Chondrocyte (in vitro differentiated cells): ENCODE data around the gene PAH. TPM values are rescaled to one million over a fixed set of nuclear protein-coding genes. Genes with fewer than 3 reads are reported as not detected.

Source experiments
- DNase-seq: peaks from one replicate; pipeline ENCODE4 v3.0.0; 2021; ENCODE audit warnings: mixed read lengths, low spot score
- H3K27ac Mint-ChIP-seq: one replicate; pipeline ENCODE4 v1.8.0; 2021; ENCODE audit warnings: mild to moderate bottlenecking, moderate library complexity, mixed read lengths; ENCODE audit not compliant: unreplicated experiment
- H3K27me3 Mint-ChIP-seq: 2 replicates; pipeline ENCODE4 v1.8.0; 2021; ENCODE audit warnings: low read depth, mixed read lengths
- H3K36me3 Mint-ChIP-seq: 2 replicates; pipeline ENCODE4 v1.8.0; 2021; ENCODE audit warnings: low read depth, mixed read lengths
- H3K4me1 Mint-ChIP-seq: 2 replicates; pipeline ENCODE4 v1.8.0; 2021; ENCODE audit warnings: low read depth, mild to moderate bottlenecking, mixed read lengths
- H3K4me3 Mint-ChIP-seq: one replicate; pipeline ENCODE4 v1.8.0; 2021; ENCODE audit warnings: mild to moderate bottlenecking, moderate library complexity, mixed read lengths; ENCODE audit not compliant: unreplicated experiment
- H3K9me3 Mint-ChIP-seq: 2 replicates; pipeline ENCODE4 v1.8.0; 2021; ENCODE audit warnings: low read depth, mixed read lengths
- CTCF ChIP-seq: fragments of 200-600 bp; sonication (generic); IDR thresholded peaks from 2 replicates; pipeline ENCODE4 v1.5.0; 2021; ENCODE audit warnings: antibody characterized with exemption, mild to moderate bottlenecking, moderate library complexity
- total RNA-seq: library from RNA; stranded (reverse); gene quantifications from 3 replicates; pipeline ENCODE4 v1.2.1, GENCODE V29; 2021

Gene PAH
- total RNA-seq, 1 donor from 2014 or later, result not detected

GRCh38 chr12:102814691-102815367 lies 102.2 kb downstream of the PAH start:
- no peaks in the 10 kb centered on the region for H3K9me3 Mint-ChIP-seq
- no peak overlapping the region for H3K27ac Mint-ChIP-seq
- no peak for TF ChIP-seq CTCF

GRCh38 chr12:102812344-102812743 lies 104.7 kb downstream of the PAH start:
- no peak overlapping the region for H3K4me3 Mint-ChIP-seq
- no peaks in the 10 kb centered on the region for H3K9me3 Mint-ChIP-seq
- no peak for TF ChIP-seq CTCF
- H3K36me3 Mint-ChIP-seq, result no peaks in the 10 kb centered on the region
- H3K27me3 Mint-ChIP-seq, result peaks cover 12% of the 10 kb centered on the region
- no peak overlapping the region for H3K27ac Mint-ChIP-seq
- no peak for DNase-seq
- H3K4me1 Mint-ChIP-seq, result no peaks in the 10 kb centered on the region

More at GRCh38 chr12:102814691-102815367, 102.2 kb downstream of the PAH start:
- Mint-ChIP-seq H3K36me3 (no peaks in the 10 kb centered on the region), H3K4me3 (no peak overlapping the region), H3K27me3 (peaks cover 17% of the 10 kb centered on the region), H3K4me1 (no peaks in the 10 kb centered on the region)
- DNase-seq, result no peak

GRCh38 chr12:102811110-102811737 lies 105.8 kb downstream of the PAH start:
- Mint-ChIP-seq H3K27ac (no peak overlapping the region), H3K4me1 (no peaks in the 10 kb centered on the region), H3K36me3 (no peaks in the 10 kb centered on the region), H3K27me3 (peaks cover 12% of the 10 kb centered on the region), H3K4me3 (no peak overlapping the region), H3K9me3 (no peaks in the 10 kb centered on the region)
- TF ChIP-seq CTCF, result peak; percentile 73
- no peak for DNase-seq

- no peak for DNase-seq
- no peaks in the 10 kb centered on the region for H3K36me3 Mint-ChIP-seq
- no peaks in the 10 kb centered on the region for H3K9me3 Mint-ChIP-seq
- H3K27me3 Mint-ChIP-seq, result peaks cover 7% of the 10 kb centered on the region
- TF ChIP-seq CTCF, result no peak
- no peak overlapping the region for H3K4me3 Mint-ChIP-seq
- H3K4me1 Mint-ChIP-seq, result no peaks in the 10 kb centered on the region
- H3K27ac Mint-ChIP-seq, result no peak overlapping the region
These were observed 108.6 kb downstream of the PAH start for GRCh38 chr12:102808412-102808811.

GRCh38 chr12:102806592-102806991 lies 110.5 kb downstream of the PAH start:
- TF ChIP-seq CTCF, result no peak
- Mint-ChIP-seq H3K4me1 (no peaks in the 10 kb centered on the region), H3K4me3 (no peak overlapping the region), H3K36me3 (no peaks in the 10 kb centered on the region), H3K9me3 (no peaks in the 10 kb centered on the region), H3K27me3 (no peaks in the 10 kb centered on the region), H3K27ac (no peak overlapping the region)
- DNase-seq, result no peak
